ENCODE measurements around the gene NUP133. TPM values are rescaled to one million over a fixed set of nuclear protein-coding genes. Genes with fewer than 3 reads are reported as not detected.
"Not testable (repeated sequence)": the region's sequence is repeated elsewhere in the genome, so short reads cannot be mapped to it uniquely, and the experiment has no call there.

Gene NUP133
- polyA plus RNA-seq, 1 experiment: 20.8 TPM

DNA sequence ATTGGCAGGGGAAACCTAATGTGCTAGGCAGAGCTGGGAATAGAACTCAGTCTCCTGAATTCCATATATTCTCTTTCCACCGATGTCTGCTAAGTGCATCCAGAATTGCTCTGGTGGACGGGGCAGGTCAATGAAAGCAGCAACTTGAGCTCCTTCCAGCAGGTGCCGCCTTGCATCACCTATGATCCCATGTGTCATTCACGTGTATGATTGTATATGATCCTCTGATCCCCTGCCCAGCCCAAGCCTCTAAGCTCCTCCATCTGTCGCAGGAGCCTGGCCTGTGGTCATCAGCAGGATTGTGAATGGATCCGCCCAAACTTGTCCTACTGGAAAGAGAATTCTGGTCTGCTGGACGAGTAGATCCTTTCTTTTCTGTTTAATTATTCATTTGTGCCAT, 87.4 kb downstream of the NUP133 start:
- TF ChIP-seq, protein P1, sequence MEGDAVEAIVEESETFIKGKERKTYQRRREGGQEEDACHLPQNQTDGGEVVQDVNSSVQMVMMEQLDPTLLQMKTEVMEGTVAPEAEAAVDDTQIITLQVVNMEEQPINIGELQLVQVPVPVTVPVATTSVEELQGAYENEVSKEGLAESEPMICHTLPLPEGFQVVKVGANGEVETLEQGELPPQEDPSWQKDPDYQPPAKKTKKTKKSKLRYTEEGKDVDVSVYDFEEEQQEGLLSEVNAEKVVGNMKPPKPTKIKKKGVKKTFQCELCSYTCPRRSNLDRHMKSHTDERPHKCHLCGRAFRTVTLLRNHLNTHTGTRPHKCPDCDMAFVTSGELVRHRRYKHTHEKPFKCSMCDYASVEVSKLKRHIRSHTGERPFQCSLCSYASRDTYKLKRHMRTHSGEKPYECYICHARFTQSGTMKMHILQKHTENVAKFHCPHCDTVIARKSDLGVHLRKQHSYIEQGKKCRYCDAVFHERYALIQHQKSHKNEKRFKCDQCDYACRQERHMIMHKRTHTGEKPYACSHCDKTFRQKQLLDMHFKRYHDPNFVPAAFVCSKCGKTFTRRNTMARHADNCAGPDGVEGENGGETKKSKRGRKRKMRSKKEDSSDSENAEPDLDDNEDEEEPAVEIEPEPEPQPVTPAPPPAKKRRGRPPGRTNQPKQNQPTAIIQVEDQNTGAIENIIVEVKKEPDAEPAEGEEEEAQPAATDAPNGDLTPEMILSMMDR (IDR thresholded peaks at IDR 0.05; ENCODE audit: insufficient read depth, low read depth, low read length): no peak
- no peak for DNase-seq (ENCODE audit: low read depth)
- Histone ChIP-seq H3K36me3 (ENCODE audit: control insufficient read depth, insufficient read depth, low read length) (no peaks in the 10 kb centered on the region), H3K27me3 (ENCODE audit: control insufficient read depth, insufficient read depth, low read length) (no peaks in the 10 kb centered on the region), H3K4me3 (ENCODE audit: low read depth, low read length) (no peak overlapping the region)
- POLR2A ChIA-PET: no interaction called here
- CTCF ChIA-PET: no interaction called here

DNA sequence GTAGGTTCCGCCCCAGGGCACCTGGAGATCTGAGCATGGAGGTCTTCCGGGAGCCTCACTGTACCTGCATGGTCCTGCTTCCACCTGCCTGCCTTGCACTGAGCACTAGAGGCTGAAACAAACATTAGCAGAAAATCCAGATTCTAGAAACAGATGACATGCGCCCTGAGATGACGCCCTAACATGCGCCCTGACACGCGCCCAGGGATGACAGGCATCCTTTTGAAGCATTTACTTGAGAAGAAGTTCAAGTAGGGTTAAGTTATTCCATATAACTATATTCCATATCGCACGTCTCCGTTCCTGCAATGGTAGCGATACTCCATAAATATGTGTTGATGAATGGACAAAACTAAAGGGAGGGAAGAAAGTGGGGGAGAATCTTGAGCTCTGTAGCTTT, 87.9 kb downstream of the NUP133 start:
- Histone ChIP-seq H3K4me3 (ENCODE audit: low read depth, low read length) (no peak overlapping the region), H3K36me3 (ENCODE audit: control insufficient read depth, insufficient read depth, low read length) (no peaks in the 10 kb centered on the region), H3K27me3 (ENCODE audit: control insufficient read depth, insufficient read depth, low read length) (no peaks in the 10 kb centered on the region)
- TF ChIP-seq, protein P1 (IDR thresholded peaks at IDR 0.05; ENCODE audit: insufficient read depth, low read depth, low read length): no peak
- DNase-seq (ENCODE audit: low read depth): no peak
- ChIA-PET CTCF (no interaction called here), POLR2A (no interaction called here)

DNA sequence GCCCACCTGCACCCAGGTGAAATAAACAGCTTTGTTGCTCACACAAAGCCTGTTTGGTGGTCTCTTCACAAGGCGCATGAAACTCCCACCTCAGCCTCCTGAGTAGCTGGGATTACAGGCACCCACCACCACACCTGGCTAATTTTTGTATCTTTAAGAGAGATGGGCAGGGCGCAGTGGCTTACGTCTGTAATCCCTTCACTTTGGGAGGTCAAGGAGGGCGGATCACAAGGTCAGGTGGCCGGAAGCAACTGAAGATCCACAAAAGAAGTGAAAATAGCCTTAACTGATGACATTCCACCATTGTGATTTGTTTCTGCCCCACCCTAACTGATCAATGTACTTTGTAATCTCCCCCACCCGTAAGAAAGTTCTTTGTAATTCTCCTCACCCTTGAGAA, 89.6 kb downstream of the NUP133 start:
- CTCF ChIA-PET; H3K4me3 ChIP-seq (ENCODE audit: low read depth, low read length); H3K36me3 ChIP-seq (ENCODE audit: control insufficient read depth, insufficient read depth, low read length); DNase-seq (ENCODE audit: low read depth); POLR2A ChIA-PET; H3K27me3 ChIP-seq (ENCODE audit: control insufficient read depth, insufficient read depth, low read length): not testable (repeated sequence)

DNA sequence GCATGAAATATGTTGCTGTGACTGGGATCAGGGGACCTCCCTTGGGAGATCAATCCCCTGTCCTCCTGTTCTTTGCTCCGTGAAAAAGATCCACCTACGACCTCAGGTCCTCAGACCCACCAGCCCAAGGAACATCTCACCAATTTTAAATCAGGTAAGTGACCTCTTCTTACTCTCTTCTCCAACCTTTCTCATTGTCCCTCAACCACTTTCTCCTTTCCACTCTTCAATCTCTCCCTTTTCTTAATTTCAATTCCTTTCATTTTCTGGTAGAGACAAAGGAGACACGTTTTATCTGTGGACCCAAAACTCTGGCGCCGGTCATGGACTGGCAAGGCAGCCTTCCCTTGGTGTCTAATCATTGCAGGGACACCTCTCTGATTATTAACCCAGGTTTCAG, 95.3 kb downstream of the NUP133 start:
- DNase-seq (ENCODE audit: low read depth); H3K36me3 ChIP-seq (ENCODE audit: control insufficient read depth, insufficient read depth, low read length); CTCF ChIA-PET; H3K27me3 ChIP-seq (ENCODE audit: control insufficient read depth, insufficient read depth, low read length); POLR2A ChIA-PET; H3K4me3 ChIP-seq (ENCODE audit: low read depth, low read length): not testable (repeated sequence)

DNA sequence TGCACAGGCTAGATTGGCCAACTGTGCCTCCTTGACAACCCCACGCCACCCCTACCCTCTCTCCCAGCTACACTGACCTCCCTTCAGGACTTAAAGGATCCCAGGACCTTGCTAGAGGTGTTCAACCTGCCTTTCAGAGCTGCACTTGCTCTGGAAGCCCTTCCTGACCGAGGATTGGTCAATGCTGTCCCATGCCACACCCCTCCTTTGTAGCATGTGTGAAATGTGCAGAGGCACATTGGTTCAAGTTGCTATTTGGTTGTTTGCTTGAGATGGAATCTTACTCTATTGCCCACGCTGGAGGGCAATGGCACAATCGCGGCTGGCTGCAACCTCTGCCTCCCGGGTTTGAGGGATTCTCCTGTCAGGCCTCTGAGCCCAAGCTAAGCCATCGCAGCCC, 96.1 kb downstream of the NUP133 start:
- CTCF ChIA-PET: no interaction called here
- Histone ChIP-seq H3K4me3 (ENCODE audit: low read depth, low read length) (no peak overlapping the region), H3K36me3 (ENCODE audit: control insufficient read depth, insufficient read depth, low read length) (no peaks in the 10 kb centered on the region), H3K27me3 (ENCODE audit: control insufficient read depth, insufficient read depth, low read length) (peaks cover 9% of the 10 kb centered on the region)
- POLR2A ChIA-PET: no interaction called here
- DNase-seq (ENCODE audit: low read depth): no peak
- TF ChIP-seq, protein P1 (IDR thresholded peaks at IDR 0.05; ENCODE audit: insufficient read depth, low read depth, low read length): no peak

DNA sequence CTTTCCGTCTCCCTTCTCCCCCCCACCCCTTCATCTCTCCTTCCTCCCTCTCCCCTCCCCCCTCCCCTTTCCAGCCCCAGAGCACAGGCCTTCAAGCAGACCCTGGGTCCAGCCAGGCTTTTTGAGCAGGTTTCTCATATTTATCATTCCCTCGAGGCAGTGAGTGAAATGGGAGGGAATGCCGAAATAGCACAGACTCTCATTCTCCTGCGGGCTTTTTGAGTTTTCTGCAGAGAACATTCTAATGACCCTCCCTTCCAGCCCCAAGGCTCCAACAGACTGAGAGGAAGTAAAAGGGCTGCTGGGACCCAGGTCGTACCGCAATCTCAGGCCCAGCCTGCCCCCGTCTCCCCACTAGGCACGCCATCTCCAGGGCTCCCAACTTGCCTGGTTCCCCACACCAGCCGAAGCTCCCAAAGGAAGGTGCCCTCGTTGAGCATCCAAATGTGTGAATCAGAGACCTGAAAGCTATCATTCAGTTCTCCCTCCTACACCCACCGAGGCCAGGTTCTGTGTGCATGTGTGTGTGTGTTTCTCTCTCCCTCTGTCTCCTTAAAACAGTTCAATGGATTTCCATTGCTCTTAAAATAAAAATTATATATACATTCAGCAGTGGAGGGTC, 96.6 kb downstream of the NUP133 start:
- TF ChIP-seq, protein P1 (IDR thresholded peaks at IDR 0.05; ENCODE audit: insufficient read depth, low read depth, low read length): no peak
- Histone ChIP-seq H3K4me3 (ENCODE audit: low read depth, low read length) (no peak overlapping the region), H3K36me3 (ENCODE audit: control insufficient read depth, insufficient read depth, low read length) (no peaks in the 10 kb centered on the region), H3K27me3 (ENCODE audit: control insufficient read depth, insufficient read depth, low read length) (peaks cover 13% of the 10 kb centered on the region)
- POLR2A ChIA-PET: no interaction called here
- DNase-seq (ENCODE audit: low read depth): no peak
- CTCF ChIA-PET: no interaction called here

Measured in BJ (cell line).